Measurements from ENCODE around the gene ZNF674.

The ZNF674 gene

DNA sequence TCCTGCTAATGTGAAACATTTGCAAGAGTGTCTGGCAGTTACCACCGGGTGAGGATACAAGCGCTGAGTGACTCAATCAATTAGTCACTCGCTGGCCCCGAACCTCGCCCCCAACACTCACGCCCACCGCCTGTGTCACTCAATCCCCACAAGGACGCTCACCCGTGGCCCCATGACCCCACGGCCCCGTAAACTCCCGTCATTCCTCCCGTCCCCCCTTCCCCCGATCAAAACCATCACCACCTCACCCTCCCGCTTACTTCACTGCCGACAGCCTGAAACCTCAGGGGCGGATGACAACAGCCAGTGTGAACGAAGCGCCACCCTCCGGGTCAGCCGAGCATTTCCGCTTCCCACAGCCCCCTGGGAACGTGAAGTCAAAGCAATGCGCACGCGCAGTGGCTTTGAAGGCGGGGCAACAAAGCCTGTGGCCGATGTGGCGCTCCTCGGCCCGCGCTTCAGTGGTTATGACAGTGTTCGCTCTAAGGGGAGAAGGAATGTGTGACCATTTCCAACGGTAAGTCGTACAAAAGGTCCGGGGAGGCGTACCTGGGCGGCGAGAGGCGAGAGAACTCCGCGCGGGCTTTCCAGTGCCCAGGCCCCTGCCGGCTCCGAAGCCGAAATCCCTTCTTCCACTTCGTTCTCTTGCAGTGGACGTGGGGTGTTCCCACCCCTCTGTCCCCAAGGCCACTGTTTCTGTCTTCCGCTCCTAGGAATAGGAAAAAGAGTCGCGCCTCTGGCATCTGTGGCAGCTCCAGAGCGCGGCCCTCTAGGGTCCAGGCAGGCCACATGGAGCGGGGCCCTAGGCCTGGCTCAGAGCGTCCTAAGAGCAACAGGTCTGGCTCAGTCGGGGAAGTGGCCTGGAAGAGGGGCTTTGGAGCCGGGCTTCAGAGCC is at the start of gene ZNF674:
ZNF674 (minus strand) TSS at position 311 of the 895 bp plus-strand sequence. CDS start 3,334 bp downstream, outside the sequence.
- in situ Hi-C loops (cut with MboI; ENCODE audit: low sequenced_read_pairs) = no loop called here

- in situ Hi-C loops (cut with MboI; ENCODE audit: low sequenced_read_pairs) = no loop called here
Measured at GRCh38 chrX:46589977-46590723, 44.9 kb upstream of the ZNF674 start.

GRCh38 chrX:46588263-46588662 is 43.0 kb upstream of the ZNF674 start:
- in situ Hi-C loops (cut with MboI; ENCODE audit: low sequenced_read_pairs) = no loop called here

DNA sequence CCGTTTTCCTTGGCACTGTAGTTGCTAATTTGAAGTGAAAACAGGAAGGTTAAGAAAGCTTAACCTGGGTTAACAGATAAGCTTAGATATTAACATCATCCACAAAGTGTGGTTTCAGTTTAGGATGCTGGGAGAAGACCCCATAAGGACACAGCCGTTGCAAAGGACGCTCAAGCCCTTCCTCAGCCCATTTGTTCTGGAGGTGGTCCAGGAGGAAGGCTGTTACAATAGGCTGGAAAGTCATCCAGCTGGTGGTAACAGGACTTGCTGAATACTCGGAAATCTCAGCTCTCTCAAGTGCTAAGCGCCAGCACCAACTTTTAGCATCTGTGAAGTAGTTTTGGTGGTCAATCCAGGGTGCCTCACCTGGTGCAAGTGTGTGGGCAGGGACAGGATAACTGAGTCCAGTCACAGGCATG is 42.5 kb upstream of the ZNF674 start:
- in situ Hi-C loops (cut with MboI; ENCODE audit: low sequenced_read_pairs) = no loop called here

- in situ Hi-C loops (cut with MboI; ENCODE audit: low sequenced_read_pairs) = no loop called here
Measured at GRCh38 chrX:46587158-46587557, 41.9 kb upstream of the ZNF674 start.

GRCh38 chrX:46584736-46585135 is 39.5 kb upstream of the ZNF674 start:
- in situ Hi-C loops (cut with MboI; ENCODE audit: low sequenced_read_pairs) = no loop called here

GRCh38 chrX:46582966-46583365 is 37.7 kb upstream of the ZNF674 start:
- in situ Hi-C loops (cut with MboI; ENCODE audit: low sequenced_read_pairs) = no loop called here

DNA sequence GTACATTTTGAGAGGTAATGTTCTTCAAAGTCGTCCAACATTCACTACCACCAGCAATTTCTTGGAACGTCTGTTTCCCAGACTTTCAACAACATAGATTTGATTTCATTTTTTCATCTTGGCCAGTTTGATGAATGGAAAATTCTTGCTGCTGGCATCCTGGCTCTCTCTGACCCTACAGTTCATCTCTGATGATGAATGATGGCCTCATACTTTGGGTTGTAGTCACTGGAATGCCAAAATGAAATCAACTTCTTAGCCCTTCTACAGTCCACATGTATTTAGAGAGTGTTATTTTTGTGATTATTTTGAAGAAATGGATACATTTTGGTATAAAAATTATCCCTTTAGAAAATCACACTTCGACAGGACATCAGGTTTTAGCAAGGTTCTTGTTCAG is 37.1 kb upstream of the ZNF674 start:
- in situ Hi-C loops (cut with MboI; ENCODE audit: low sequenced_read_pairs) = no loop called here

DNA sequence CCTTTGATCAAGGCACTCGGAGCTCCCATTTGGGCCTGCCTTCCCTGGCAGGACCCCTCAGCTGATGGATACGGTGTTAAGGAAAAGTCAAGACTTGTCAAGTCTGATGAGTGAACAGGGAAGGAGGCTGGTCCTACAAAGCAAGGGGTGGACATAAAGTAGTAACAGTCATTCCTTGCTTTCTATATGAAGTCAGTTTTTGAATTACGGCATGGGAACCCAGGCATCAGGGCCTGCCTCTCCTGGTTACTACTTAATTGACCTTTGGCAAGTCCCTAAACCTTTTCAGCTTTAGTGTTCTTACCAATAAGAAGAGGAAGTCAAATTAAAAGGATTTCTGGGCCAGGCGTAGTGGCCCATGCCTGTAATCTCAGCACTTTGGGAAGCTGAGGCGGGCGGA is 35.4 kb upstream of the ZNF674 start:
- in situ Hi-C loops (cut with MboI; ENCODE audit: low sequenced_read_pairs) = no loop called here

DNA sequence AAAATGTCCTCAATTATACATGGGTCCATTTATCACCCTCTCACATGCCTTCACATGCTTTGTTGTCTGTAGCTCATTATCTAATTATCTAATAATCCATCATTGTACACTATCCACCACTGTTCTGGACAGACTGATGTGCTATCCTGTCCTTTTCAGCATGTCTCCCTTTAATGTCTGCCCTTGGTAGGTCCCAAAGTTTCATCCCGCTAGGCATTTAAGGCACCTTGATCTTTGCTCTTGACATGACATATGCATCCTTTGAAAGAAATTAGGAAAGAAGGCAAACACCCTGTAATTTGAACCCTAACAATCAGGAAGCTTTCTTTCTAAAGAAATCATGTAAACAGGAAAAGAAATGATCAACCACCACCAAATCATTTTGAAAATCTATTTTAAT is 34.0 kb upstream of the ZNF674 start:
- in situ Hi-C loops (cut with MboI; ENCODE audit: low sequenced_read_pairs) = no loop called here

DNA sequence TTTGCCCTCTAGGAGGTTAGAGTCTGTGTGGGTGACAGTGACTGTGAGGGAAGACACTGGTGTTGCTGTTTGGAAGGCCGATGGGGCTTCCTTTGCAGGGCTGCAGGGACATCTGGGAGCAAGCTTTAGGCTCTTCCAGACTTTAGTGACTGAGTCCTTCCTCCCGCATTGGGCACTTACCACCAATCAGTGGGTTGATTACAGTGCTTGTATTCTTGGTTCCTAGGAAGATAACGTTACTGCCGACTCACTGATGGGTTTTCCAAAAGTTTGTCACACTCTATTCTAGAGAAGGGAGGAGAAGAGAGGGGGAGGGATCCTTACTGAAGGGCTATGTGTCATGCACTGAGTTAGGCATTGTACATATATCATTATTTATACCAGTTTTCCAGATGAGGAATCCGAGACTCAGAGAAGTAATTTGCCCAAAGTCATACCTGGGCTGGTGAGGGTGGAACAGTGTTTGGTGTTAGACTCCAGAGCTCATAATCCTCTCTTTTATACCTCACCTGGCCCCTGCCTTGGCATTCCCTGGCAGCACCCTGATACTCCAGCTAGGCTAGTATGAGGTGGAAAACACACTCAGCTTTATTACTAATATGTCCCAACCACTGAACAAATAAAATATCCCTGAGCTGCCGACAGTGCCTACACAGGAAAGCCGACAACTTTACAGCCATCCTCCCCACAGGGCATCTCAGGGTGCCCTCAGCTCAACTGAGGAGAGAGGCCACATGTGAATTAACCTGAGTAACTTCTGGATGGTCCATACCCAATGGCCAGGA is 32.2 kb upstream of the ZNF674 start:
- in situ Hi-C loops (cut with MboI; ENCODE audit: low sequenced_read_pairs) = no loop called here

GRCh38 chrX:46576458-46576857 is 31.2 kb upstream of the ZNF674 start:
- in situ Hi-C loops (cut with MboI; ENCODE audit: low sequenced_read_pairs) = no loop called here

- in situ Hi-C loops (cut with MboI; ENCODE audit: low sequenced_read_pairs) = no loop called here
Measured at GRCh38 chrX:46575991-46576392, 30.8 kb upstream of the ZNF674 start.

DNA sequence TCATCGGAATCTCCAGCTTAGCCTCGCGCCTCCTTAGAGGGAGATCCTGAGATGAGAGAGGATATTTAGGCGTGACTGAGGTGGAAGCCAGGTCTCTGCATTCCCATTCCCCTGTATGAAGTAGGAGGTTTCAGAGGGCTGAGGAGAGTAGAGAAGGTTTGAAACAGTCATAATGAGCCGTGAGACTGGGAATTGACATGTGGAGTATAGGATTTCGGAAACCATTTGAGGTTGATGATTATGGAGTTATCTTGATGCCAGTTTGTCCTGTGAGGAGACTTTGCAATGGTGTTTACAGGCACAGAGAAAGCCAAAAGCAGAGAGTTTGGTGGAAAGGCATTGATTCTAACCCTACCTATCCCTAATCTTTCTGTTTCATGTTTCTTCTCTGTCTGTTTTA is 30.4 kb upstream of the ZNF674 start:
- in situ Hi-C loops (cut with MboI; ENCODE audit: low sequenced_read_pairs) = no loop called here

DNA sequence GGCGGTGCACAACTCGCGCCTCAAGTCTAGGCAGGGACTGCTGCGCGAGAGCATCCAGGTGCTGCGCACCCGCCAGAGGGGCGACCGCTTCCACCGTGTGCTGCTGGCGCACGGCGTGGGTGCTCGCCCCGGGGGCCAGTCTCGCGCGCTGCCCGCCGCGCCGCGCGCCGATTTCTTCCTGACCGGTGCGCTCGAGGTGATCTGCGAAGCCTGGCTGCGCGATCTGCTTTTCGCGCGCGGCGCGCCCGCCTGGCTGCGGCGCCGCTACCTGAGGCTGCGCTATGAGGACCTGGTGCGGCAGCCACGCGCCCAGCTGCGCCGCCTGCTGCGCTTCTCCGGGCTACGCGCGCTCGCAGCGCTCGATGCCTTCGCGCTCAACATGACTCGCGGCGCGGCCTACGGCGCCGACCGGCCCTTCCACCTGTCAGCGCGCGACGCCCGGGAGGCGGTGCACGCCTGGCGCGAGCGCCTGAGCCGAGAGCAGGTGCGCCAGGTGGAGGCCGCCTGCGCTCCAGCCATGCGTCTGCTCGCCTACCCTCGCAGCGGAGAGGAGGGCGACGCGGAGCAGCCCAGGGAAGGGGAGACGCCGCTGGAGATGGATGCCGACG is 29.7 kb upstream of the ZNF674 start:
- in situ Hi-C loops (cut with MboI; ENCODE audit: low sequenced_read_pairs) = loop anchor here (25.0 kb wide), 1 partner anchor 212 kb away; no protein-coding TSS in a partner anchor

DNA sequence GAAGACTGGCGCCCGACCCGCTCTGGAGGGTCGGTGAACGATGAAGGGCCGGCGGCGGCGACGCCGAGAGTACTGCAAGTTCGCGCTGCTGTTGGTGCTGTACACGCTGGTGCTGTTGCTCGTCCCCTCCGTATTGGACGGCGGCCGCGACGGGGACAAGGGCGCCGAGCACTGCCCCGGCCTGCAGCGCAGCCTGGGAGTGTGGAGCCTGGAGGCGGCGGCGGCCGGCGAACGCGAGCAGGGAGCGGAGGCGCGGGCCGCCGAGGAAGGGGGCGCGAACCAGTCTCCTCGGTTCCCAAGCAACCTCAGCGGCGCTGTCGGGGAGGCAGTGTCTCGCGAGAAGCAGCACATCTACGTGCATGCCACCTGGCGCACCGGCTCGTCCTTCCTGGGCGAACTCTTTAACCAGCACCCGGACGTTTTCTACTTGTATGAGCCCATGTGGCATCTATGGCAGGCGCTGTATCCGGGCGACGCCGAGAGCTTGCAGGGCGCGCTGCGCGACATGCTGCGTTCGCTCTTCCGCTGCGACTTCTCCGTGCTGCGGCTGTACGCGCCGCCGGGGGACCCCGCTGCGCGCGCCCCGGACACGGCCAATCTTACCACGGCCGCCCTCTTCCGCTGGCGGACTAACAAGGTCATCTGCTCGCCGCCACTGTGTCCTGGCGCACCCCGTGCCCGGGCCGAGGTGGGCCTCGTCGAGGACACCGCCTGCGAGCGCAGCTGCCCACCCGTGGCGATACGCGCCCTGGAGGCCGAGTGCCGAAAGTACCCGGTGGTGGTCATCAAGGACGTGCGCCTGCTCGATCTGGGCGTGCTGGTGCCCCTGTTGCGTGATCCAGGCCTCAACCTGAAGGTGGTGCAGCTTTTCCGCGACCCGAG is 28.9 kb upstream of the ZNF674 start:
- in situ Hi-C loops (cut with MboI; ENCODE audit: low sequenced_read_pairs) = loop anchor here (25.0 kb wide), 1 partner anchor 213 kb away; no protein-coding TSS in a partner anchor

DNA sequence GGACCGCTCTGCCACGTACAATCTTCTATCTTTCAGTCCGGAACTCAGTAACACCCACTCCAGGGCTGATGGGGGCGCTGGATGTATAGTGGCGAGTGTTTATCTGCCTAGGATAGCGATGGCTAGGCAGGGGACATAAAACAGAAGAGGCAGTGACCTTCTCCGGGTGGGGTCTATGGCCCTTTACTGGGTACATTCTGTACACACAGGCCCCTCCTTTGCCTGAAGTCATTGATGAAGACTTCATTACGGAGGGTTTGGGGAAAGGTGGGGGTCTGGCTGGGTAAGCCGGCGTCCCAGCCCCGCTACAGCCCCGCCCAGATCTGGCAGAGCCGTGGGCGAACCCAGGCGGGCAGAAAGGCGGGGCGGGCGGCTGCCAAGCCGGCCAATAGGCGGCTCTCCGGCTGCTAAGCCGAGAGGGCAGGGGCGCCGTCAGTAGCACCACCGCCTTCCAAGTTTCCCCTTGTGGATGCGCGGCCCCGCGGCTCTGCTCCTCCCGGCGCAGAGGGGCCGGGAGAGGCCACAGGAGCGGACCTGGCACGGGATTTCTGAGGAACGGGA is 28.2 kb upstream of the ZNF674 start, which contains the start of gene CHST7:
CHST7 (plus strand) TSS at position 435 of the 561 bp plus-strand sequence. CDS start 167 bp downstream, outside the sequence.
- in situ Hi-C loops (cut with MboI; ENCODE audit: low sequenced_read_pairs) = loop anchor here (25.0 kb wide), 1 partner anchor 214 kb away; no protein-coding TSS in a partner anchor

DNA sequence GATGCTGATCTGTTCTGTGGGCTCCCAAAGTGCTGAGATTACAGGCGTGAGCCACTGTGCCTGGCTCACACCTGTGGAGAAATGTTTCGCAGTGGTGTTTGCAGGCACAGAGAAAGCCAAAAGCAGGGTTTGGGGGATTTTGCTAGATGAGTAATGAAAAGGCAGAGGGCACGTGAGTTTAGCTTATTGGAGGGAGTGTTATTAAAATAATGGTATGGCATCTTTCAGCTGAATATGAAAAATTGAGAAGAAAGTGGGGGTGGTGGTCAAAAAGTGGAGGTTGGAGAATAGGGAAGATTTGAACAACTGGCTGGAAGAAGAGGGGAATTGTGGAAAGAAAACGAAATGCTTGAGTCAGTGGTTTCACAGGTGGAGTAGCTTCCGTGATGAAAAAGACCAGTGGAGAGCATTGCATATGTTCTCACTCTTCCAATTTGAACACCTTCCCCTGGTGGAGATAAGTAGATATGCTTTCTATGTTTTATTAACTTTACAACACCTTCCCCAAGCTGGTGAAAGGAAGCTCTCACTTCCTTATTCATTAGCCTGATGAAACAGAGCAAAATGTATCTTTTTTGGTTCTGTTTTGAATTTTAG is 27.2 kb upstream of the ZNF674 start:
- in situ Hi-C loops (cut with MboI; ENCODE audit: low sequenced_read_pairs) = loop anchor here (25.0 kb wide), 1 partner anchor 215 kb away; no protein-coding TSS in a partner anchor

Measured in HL-60/S4 treated with retinoic acid at 250 ng/mL for 4 days and 3 days (cell line).